K562 (cell line): ENCODE data around the gene PPIP5K2.

Source experiments
- SMC3 ChIP-seq: conservative IDR thresholded peaks from 2 replicates; pipeline ENCODE4 v1.6.1; 2011; ENCODE audit warnings: low read depth, low read length, improper control_type of control experiment; ENCODE audit not compliant: insufficient read depth
- SP2 ChIP-seq: IDR thresholded peaks from 2 replicates; pipeline ENCODE4 v1.6.1; 2011; ENCODE audit warnings: mild to moderate bottlenecking, low read depth, low read length, moderate library complexity; ENCODE audit not compliant: poor library complexity, severe bottlenecking; ENCODE audit errors: extremely low read depth
- TAF1 ChIP-seq: IDR thresholded peaks from 2 replicates; pipeline ENCODE4 v1.6.1; 2011; ENCODE audit warnings: mild to moderate bottlenecking, low read length, moderate library complexity; ENCODE audit not compliant: insufficient read depth, control insufficient read depth, severe bottlenecking; ENCODE audit errors: extremely low read depth
- ZNF12 ChIP-seq: sonication (generic); formaldehyde crosslinking; IDR thresholded peaks from 2 replicates; pipeline ENCODE4 v1.4.0; 2020; ENCODE audit warnings: mild to moderate bottlenecking, missing genetic modification reagents
- TF ChIP-seq, protein P1 (sequence below), 3 experiments: IDR thresholded peaks in 2 of 3; conservative IDR thresholded peaks in 1 of 3; 2 replicates each; pipeline ENCODE4 v1.5.1; 2011 to 2012; ENCODE audit warnings: low read length in 3 of 3, mild to moderate bottlenecking in 3 of 3, control low read depth in 2 of 3, improper control_type of control experiment in 1 of 3, inconsistent platforms in 1 of 3, low read depth in 1 of 3, mixed read lengths in 1 of 3, moderate library complexity in 1 of 3; ENCODE audit not compliant: insufficient read depth in 2 of 3
- TF ChIP-seq, protein P2 (sequence below): sonication (generic); formaldehyde crosslinking; IDR thresholded peaks from 2 replicates; pipeline ENCODE4 v1.8.0; 2022; ENCODE audit warnings: mild to moderate bottlenecking, missing genetic modification reagents

DNA sequence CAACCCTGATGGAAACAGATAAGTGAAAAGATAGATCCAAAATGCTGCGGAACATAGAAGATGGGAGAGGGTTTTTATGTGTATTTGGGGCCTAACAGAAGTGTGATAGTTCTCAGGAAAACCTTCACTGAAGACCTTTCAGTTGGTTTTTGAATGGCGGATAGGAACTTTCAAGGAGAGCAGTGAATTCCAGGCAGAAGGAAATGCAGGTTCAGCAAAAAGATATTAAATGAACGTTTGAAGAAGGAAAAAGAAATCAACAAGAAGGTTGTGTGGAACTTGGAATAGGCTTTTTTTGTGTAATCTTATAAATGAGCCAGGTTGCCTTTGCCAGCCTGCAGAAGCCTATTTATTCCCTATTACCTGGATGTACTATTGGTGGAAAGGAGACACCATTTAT, 2.1 kb downstream of the PPIP5K2 start:
- TF ChIP-seq, protein P1, sequence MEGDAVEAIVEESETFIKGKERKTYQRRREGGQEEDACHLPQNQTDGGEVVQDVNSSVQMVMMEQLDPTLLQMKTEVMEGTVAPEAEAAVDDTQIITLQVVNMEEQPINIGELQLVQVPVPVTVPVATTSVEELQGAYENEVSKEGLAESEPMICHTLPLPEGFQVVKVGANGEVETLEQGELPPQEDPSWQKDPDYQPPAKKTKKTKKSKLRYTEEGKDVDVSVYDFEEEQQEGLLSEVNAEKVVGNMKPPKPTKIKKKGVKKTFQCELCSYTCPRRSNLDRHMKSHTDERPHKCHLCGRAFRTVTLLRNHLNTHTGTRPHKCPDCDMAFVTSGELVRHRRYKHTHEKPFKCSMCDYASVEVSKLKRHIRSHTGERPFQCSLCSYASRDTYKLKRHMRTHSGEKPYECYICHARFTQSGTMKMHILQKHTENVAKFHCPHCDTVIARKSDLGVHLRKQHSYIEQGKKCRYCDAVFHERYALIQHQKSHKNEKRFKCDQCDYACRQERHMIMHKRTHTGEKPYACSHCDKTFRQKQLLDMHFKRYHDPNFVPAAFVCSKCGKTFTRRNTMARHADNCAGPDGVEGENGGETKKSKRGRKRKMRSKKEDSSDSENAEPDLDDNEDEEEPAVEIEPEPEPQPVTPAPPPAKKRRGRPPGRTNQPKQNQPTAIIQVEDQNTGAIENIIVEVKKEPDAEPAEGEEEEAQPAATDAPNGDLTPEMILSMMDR (IDR thresholded peaks at IDR 0.05 in 2 of 3, conservative IDR thresholded peaks at IDR 0.05 in 1 of 3; ENCODE audit: insufficient read depth in 2 of 3, low read depth in 1 of 3, low read length in 3 of 3) = no peak
- TF ChIP-seq TAF1 (no peak), SMC3 (no peak), SP2 (no peak), ZNF12 (CRISPR knock-in tag) (no peak)
- TF ChIP-seq, protein P2, sequence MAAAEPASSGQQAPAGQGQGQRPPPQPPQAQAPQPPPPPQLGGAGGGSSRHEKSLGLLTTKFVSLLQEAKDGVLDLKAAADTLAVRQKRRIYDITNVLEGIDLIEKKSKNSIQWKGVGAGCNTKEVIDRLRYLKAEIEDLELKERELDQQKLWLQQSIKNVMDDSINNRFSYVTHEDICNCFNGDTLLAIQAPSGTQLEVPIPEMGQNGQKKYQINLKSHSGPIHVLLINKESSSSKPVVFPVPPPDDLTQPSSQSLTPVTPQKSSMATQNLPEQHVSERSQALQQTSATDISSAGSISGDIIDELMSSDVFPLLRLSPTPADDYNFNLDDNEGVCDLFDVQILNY = no peak
